ENCODE measurements around the gene PLK3.
A peak's percentile ranks its signal among the peaks of the same experiment; 100 is the strongest.
"Not testable (repeated sequence)": the region's sequence is repeated elsewhere in the genome, so short reads cannot be mapped to it uniquely, and the experiment has no call there.

PLK3 gene

GRCh38 chr1:44788120-44788860, 11.9 kb upstream of the PLK3 start, which contains the start of gene BEST4:
Gene BEST4 (minus strand): TSS chr1:44788170. CDS start chr1:44787705, 465 bp downstream.
- DNase-seq = no peak

DNA sequence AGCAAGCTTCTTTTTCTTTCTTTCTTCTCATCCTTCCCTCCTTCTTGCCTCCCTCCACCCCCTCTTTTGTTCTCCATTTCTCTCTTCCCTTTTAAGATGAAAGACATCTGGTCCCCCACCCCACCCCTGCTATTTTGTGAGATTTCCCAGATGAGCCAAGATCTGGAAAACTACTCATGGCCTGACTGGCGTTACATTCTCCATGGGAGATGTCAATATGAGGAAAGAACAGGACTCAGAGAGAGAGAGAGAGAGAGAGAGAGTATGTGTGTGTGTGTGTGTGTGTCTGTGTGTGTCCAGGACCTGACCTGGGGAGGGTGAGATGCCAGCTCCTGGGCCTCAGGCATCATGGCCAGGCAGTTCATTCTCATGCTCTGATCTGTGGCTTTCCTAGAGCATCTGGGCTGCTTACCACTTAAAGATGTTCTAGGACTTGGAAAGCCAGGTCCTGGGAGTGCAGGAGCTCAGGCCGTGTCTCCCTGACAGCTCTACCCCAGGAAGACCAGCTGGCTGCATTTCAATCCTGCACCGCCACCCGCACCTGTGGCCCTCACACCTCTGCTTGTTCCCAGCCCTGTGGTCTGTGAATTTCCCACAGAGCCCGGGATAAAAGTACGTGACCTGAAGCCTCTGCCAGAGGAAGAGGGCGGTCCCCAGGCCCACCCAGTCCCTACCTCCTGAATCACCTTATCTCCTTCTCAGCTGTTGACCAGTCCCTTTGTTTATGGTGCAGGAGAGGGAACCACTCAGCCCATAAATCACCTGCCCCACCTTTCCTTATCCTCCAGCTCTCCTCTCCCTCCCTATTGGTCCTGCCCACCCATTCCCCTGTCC, 9.0 kb upstream of the PLK3 start:
- DNase-seq = no peak

DNA sequence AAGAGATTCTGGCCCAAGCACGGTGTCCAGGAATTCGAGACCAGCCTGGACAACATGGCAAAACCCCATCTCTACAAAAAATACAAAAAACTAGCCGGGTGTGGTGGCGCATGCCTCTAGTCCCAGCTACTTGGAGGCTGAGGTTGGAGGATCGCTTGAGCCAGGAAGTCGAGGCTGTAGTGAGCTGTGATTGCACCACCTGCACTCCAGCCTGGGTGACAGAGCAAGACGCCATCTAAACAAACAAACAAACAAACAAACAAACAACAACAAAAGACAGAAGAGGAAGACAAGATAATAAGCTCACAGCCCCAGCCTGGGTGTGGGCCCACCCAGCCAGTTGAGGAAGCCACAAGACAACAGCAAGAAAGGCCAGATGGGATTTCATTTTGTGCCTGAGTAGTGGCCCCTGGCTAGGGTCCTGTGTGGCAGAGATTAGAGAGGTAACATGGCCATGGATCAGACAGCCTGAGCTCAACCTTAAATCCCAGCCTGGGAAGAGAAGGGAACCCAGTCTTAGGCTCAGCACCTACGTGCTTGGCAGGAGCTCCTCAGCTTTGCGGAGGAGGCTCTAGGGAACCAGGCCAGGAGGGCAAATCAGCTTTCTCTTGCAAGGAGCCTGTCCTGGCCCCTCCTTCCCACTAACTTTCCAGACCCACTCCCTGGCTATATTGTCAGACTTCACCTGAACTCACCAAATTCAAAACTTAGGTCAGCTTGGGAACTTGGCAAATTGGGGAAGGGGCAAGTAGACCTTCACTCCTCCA, 7.3 kb upstream of the PLK3 start:
- DNase-seq = no peak

- DNase-seq = not testable (repeated sequence)
These were observed 2.3 kb upstream of the PLK3 start for GRCh38 chr1:44797886-44798285.

DNA sequence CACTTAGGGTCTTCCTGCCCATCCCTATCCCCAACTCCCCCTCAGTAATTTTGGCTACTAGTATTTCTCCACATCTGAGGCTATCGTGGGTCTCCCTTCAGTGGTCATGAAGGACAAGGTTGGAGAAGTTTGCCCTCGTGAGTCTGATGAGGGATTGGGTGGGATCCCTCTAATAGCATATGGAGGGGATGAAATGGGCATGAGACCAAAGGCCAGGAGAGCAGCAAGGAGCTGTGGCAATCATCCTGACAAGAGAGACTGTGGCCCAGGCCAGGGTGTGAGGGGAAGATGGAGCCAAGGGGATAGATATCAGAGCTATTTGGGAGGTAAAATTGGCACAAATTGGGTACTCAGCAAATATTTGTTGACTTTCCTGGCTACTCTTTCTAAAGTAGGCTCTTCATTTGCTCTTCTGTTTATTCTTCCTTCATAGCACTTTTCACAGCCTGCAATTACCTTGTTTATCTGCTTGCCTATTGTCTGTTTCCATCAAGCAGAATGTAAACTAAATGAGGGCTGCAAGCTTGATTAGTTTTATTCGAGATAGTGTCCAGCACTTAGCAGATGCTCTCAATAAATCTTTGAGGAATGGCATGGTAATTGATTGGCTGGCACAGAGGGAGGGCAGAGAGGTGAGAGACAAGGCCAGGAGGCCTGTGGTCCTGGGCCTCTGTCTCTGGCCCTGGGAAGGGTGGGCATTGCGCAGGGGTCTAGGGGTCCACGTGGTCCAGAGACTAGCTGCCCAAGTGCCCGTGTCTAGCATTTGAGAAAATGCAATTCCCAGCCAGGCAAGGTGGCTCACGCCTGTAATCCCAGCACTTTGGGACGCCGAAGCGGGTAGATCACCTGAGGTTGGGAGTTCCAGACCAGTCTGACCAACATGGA, 1.5 kb upstream of the PLK3 start:
- DNase-seq = no peak

GRCh38 chr1:44801491-44802305, 1.5 kb downstream of the PLK3 start:
- DNase-seq = no peak

GRCh38 chr1:44802306-44803061, 2.3 kb downstream of the PLK3 start:
- DNase-seq = no peak

DNA sequence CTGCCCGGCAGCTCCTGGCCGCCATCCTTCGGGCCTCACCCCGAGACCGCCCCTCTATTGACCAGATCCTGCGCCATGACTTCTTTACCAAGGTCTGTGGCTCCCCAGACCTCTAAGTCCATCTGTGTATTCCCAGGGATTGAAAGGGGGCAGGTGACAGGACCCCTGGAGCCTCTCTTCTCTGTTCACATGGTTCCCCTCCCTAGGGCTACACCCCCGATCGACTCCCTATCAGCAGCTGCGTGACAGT, 2.8 kb downstream of the PLK3 start:
- no peak for DNase-seq

DNA sequence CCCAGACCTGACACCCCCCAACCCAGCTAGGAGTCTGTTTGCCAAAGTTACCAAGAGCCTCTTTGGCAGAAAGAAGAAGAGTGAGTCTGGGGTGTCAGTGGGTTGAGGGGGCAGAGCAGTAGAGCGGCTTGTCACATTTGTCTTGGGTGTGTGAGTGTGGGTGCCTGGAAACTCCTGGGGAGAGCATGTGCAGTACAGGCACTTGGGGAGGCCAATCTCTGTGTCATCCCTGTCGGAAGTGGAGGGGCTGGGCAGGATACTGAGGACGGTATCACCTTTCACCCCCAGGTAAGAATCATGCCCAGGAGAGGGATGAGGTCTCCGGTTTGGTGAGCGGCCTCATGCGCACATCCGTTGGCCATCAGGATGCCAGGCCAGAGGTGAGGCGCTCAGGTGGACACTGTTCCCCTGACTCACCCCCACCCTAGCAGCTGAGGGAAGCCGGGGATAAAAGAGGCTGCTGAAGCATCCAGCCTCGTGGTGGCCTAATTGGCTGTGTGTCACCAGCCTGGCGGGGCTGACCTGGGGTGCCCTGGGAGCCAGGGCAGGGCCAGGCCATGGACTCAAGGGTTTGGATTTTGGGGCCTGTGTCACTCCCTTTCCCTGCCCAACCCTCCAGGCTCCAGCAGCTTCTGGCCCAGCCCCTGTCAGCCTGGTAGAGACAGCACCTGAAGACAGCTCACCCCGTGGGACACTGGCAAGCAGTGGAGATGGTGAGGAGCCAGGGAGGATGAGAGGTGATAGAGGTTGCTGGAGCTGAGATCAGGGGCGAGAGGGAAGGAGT, 3.3 kb downstream of the PLK3 start:
- DNase-seq = no peak

DNA sequence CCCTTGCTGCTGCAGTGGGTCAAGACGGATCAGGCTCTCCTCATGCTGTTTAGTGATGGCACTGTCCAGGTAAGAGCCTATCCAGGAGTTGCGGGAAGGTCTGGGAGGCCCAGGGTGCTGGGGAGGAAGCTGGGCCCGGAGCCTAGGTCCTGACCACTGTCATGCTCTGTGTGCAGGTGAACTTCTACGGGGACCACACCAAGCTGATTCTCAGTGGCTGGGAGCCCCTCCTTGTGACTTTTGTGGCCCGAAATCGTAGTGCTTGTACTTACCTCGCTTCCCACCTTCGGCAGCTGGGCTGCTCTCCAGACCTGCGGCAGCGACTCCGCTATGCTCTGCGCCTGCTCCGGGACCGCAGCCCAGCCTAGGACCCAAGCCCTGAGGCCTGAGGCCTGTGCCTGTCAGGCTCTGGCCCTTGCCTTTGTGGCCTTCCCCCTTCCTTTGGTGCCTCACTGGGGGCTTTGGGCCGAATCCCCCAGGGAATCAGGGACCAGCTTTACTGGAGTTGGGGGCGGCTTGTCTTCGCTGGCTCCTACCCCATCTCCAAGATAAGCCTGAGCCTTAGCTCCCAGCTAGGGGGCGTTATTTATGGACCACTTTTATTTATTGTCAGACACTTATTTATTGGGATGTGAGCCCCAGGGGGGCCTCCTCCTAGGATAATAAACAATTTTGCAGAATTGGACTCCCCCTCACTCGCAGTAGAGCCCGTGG, 5.3 kb downstream of the PLK3 start:
- DNase-seq = no peak

DNA sequence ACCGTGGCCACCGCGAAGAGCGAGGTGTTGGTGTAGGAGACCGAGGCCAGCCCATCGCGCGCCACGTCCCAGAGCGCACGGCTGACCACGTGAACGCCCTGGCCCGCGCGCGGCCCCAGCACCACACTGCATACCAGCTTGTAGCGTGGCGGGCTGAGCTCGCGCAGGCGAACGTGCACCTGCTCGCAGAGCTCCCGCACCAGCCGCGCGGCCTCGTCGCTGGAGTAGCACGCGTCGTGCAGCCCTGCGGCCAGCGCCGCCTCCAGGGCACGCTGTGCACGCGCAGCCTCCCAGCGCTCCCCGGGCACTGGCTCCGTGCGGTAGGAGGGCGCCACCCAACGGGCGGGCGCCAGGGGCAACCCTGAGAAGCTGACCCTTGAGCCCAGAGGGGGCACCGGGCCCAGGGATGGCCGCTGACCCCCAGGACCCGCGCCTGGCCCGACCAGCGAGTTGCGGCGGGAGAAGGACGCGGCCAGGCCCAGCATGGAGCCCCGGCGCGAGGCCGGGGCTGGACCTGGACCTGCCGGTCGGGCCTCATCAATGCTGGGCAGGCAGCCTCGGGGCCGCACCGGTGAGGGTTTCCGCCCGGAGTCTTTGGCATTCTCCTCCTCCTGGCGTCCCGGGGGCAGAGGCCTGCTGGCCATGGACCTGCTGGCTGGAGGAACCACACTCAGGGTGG, 6.0 kb downstream of the PLK3 start:
- DNase-seq = no peak

- no peak for DNase-seq
These were observed 6.7 kb downstream of the PLK3 start, which contains the start of gene DYNLT4 for GRCh38 chr1:44806704-44807363. Gene DYNLT4 (minus strand): TSS chr1:44807351. CDS start chr1:44806668, 683 bp downstream.

- peak; percentile 100 for DNase-seq
These were observed 7.3 kb downstream of the PLK3 start for GRCh38 chr1:44807364-44808062.

DNA sequence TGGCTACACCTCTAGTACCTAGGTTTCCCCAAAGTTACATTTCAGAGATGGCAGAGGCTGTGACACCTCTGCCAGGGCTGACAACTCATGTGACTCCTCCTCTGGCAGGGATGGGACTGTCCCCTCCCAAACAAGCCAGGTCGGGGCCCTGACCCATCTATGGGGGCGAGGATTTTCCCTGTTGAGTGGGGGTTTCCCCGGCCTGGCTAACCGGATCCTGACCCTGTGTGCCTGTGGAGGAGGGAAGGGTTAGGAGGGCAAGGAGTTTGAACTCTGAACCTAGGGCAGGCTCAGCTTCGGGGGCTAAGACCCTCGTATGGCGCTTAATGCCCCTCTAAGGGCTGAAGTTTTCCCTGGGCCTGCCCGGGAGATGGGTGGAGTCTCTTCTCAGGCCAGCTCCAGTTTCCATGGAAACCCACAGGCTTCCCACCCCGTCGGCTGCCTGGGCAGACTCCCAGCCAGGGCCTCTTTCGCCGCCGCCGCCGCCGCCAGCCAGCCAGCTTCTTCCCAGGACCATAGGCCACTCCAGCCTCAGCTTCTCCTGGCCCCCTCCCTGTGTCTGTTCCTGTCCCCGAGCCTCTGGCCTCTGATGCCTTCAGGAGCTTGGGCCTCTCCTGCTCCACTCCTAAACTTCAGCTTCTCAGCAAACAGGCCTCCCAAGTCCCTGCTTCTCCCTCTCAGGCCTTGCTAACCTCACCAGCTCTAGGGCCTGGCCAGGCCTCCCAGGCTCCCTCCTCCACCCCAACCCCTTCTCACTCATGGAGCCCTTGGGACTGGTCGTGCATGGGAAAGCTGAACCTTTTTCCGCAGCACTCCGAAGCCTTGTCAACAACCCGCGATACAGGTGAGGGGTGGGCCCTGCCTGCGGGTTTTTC, 8.1 kb downstream of the PLK3 start, which contains the start of gene BTBD19:
Gene BTBD19, plus strand, starts transcription at position 461 of the 875 bp plus-strand sequence. Its CDS starts 298 bp downstream, at position 759.
- DNase-seq = peak; percentile 91

- DNase-seq = peak; percentile 68
These were observed 9.1 kb downstream of the PLK3 start for GRCh38 chr1:44808938-44809917.

Measured in EL (cell line).